ENCODE measurements around the gene SIDT1. TPM values are rescaled to one million over a fixed set of nuclear protein-coding genes. Genes with fewer than 3 reads are reported as not detected.

Gene SIDT1
- total RNA-seq, 4 donors from 2014 or later, result 35.6 to 134 (median 83.4) TPM

DNA sequence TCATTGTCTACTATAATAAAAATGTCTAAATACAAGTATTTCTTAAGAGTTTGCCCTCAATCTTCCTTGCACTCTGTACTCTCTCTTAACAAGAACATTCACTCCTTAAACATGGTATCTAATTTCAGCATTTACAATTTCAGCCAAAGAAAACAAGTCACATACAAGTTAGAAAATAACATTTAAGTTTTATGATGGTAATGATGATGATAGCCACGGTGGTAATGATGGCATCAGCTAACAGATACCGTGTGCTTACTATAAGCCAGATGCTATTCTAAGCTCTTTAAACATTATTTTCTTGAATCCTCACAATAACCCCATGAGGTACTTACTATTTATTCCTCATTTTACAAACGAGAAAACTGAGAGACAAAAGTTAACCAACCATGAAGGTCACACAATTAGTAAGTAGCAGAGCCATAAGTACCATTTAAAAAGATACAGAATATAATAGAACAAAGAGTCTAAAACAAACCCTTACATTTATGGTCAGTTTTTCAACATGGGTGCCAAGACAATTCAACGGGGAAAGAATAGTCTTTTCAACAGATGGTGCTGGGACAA lies 24.8 kb upstream of the SIDT1 start:
- intact Hi-C loops (cut with DNase I; ENCODE audit: low total_unique reads) (no loop called here), in situ Hi-C loops (cut with MboI; ENCODE audit: low pct_ligation_motif_present in 1 of 4, low pct_unique_long_range_greater_than_20kb in 1 of 4, low sequenced_read_pairs in 3 of 4) (loop anchor here in 1 of 4 donors (10.0 kb wide), 1 partner anchor 67 kb away; no protein-coding TSS in a partner anchor)
- no peak for TF ChIP-seq POLR2AphosphoS5 (IDR thresholded peaks at IDR 0.05)
- no peak for TF ChIP-seq EP300 (IDR thresholded peaks at IDR 0.05; ENCODE audit: low read depth)
- TF ChIP-seq CTCF (IDR thresholded peaks at IDR 0.05), result no peak
- no peak for TF ChIP-seq POLR2A (IDR thresholded peaks at IDR 0.05)
- no peaks in the 10 kb centered on the region for H3K4me1 ChIP-seq
- 23 to 51% methylated on average over 4 of the region's 4 CpGs for WGBS, 2 donors (ENCODE audit: low coverage in 1 of 2)
- no peak overlapping the region for H3K4me3 ChIP-seq
- H3K9me3 ChIP-seq, result no peaks in the 10 kb centered on the region
- no peaks in the 10 kb centered on the region for H3K27me3 ChIP-seq
- no peak for DNase-seq
- no peaks in the 10 kb centered on the region for H3K36me3 ChIP-seq
- no peak overlapping the region for H3K27ac ChIP-seq

DNA sequence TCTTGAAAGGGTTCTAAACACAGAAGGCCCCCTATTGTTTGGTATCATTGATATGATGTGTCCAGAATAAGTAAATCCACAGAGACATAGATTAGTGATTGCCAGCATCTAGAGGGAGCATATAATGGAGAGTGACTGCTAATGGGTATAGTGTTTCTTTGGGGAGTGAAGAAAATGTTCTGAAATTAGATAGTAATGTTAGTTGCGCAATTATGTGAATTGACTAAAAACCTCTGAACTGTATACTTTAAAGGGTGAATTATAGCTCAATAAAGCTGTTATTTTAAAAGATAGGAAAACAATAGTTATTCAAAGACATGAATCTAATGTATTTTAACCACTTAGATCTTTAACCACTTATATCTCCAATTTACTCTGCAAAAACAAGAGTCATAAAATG lies 23.4 kb upstream of the SIDT1 start:
- intact Hi-C loops (cut with DNase I; ENCODE audit: low total_unique reads) (no loop called here), in situ Hi-C loops (cut with MboI; ENCODE audit: low pct_ligation_motif_present in 1 of 4, low pct_unique_long_range_greater_than_20kb in 1 of 4, low sequenced_read_pairs in 3 of 4) (loop anchor here in 1 of 4 donors (10.0 kb wide), 1 partner anchor 66 kb away; no protein-coding TSS in a partner anchor)
- H3K36me3 ChIP-seq, result no peaks in the 10 kb centered on the region
- peaks cover 3 to 10% (median 6%) of the 10 kb centered on the region in 4 donors for H3K4me1 ChIP-seq
- no peaks in the 10 kb centered on the region for H3K9me3 ChIP-seq
- H3K27me3 ChIP-seq, result no peaks in the 10 kb centered on the region
- no peak overlapping the region for H3K27ac ChIP-seq
- no peak for DNase-seq
- 5 to 50% methylated on average over 1 of the region's 1 CpG for WGBS, 2 donors (ENCODE audit: low coverage in 1 of 2)
- TF ChIP-seq POLR2A (IDR thresholded peaks at IDR 0.05), result no peak
- no peak for TF ChIP-seq POLR2AphosphoS5 (IDR thresholded peaks at IDR 0.05)
- TF ChIP-seq CTCF (IDR thresholded peaks at IDR 0.05), result no peak
- no peak for TF ChIP-seq EP300 (IDR thresholded peaks at IDR 0.05; ENCODE audit: low read depth)
- H3K4me3 ChIP-seq, result no peak overlapping the region

DNA sequence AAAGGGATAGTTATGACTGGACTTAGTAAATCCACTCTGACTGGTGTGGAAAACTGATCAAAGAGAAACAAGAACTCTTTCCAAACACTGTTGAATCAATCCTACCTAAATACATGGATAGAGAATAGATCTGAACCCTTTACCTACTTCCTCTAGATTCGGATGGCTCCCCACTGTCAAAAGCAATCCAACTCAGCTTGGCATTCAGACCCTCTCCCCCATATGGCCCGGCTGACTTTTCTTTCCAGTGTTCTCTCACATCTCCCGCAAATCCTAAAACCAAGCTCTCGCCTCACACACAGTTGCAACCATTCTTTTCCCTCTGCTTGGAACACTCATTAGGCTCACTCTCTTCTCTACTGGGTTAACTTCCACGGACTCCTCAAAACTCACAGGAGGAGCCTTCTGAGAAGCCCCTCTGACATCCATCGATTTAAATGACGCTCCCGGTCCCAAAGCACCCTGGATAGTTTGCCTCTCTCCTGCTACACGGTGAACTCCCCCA lies 18.0 kb upstream of the SIDT1 start:
- in situ Hi-C loops (cut with MboI; ENCODE audit: low pct_ligation_motif_present in 1 of 4, low pct_unique_long_range_greater_than_20kb in 1 of 4, low sequenced_read_pairs in 3 of 4), result no loop called here
- H3K4me1 ChIP-seq, result peaks cover 4 to 20% (median 9%) of the 10 kb centered on the region in 4 donors
- H3K4me3 ChIP-seq, result peak overlapping the region; percentile 63 to 79 (median 70)
- no peak for DNase-seq
- no peaks in the 10 kb centered on the region for H3K9me3 ChIP-seq
- no peaks in the 10 kb centered on the region for H3K36me3 ChIP-seq
- intact Hi-C loops (cut with DNase I; ENCODE audit: low total_unique reads), result no loop called here
- H3K27me3 ChIP-seq, result no peaks in the 10 kb centered on the region
- no peak for TF ChIP-seq POLR2A (IDR thresholded peaks at IDR 0.05)
- 1 to 4% methylated on average over 6 to 9 of the region's 9 CpGs for WGBS, 2 donors (ENCODE audit: low coverage in 1 of 2)
- H3K27ac ChIP-seq, result peak overlapping the region; percentile 87 to 96 (median 94)

DNA sequence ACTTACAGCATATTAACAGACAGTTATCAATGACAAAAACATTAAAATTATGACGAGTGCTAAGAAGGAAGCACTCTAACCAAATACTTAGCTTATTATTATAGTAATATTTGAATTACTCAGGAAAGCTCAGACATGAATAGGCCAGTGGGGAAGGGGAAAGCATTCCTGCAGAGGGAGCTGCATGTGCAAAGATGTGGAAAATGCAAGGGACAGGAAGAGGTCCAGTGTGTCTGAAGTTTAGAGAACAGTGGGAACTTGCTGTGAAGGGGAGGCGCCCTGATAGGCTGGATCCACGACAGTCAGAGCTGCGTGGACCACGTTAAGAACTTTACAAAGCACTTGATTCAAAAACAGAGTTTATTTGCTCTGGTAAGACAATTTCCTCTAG lies 16.2 kb upstream of the SIDT1 start:
- Histone ChIP-seq H3K4me3 (peak overlapping the region in 3 of 4 donors; percentile 64 to 79 (median 77)), H3K27me3 (no peaks in the 10 kb centered on the region), H3K36me3 (no peaks in the 10 kb centered on the region), H3K27ac (peak overlapping the region in 3 of 4 donors; percentile 87 to 96 (median 94)), H3K4me1 (peaks cover 4 to 20% (median 9%) of the 10 kb centered on the region in 4 donors), H3K9me3 (no peaks in the 10 kb centered on the region)
- TF ChIP-seq CTCF (IDR thresholded peaks at IDR 0.05) (peak in 3 of 5 experiments; percentile 24 to 44 (median 28)), POLR2AphosphoS5 (IDR thresholded peaks at IDR 0.05) (no peak)
- intact Hi-C loops (cut with DNase I; ENCODE audit: low total_unique reads), result no loop called here
- in situ Hi-C loops (cut with MboI; ENCODE audit: low pct_ligation_motif_present in 1 of 4, low pct_unique_long_range_greater_than_20kb in 1 of 4, low sequenced_read_pairs in 3 of 4), result no loop called here
- DNase-seq, result peak; percentile 42
- 26 to 29% methylated on average over 5 of the region's 5 CpGs for WGBS, 2 donors (ENCODE audit: low coverage in 1 of 2)

DNA sequence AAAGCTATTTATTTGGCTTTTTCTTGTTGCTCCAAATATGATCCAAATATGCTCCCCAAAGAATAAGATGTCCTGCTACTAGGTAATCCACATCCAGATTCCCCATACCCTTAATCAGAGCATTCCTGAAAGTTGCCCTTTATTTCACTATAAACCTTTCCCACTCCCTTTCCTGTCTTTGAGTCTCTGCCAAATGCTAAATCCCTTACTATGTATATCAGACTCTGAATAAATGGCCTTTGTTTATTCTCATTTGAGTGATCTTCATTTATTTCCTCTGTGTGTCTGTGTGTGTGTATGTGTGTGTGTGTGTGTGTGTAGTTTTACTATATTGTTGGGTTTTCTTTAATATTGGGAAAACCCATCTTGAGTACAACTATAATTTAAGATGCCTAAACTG lies 10.4 kb upstream of the SIDT1 start:
- Histone ChIP-seq H3K4me1 (no peaks in the 10 kb centered on the region), H3K36me3 (no peaks in the 10 kb centered on the region), H3K4me3 (no peak overlapping the region), H3K27ac (no peak overlapping the region), H3K9me3 (no peaks in the 10 kb centered on the region), H3K27me3 (no peaks in the 10 kb centered on the region)
- intact Hi-C loops (cut with DNase I; ENCODE audit: low total_unique reads) (no loop called here), in situ Hi-C loops (cut with MboI; ENCODE audit: low pct_ligation_motif_present in 1 of 4, low pct_unique_long_range_greater_than_20kb in 1 of 4, low sequenced_read_pairs in 3 of 4) (no loop called here)
- DNase-seq, result no peak
- TF ChIP-seq EP300 (IDR thresholded peaks at IDR 0.05; ENCODE audit: low read depth) (no peak), POLR2AphosphoS5 (IDR thresholded peaks at IDR 0.05) (no peak), CTCF (IDR thresholded peaks at IDR 0.05) (no peak), POLR2A (IDR thresholded peaks at IDR 0.05) (no peak)

Measured in transverse colon (tissue), 4 donors.